GM18909 (cell line): ENCODE data around the gene MAP2K5.

ENCODE experiments used
- ATAC-seq: cut with Tn5 transposase; IDR thresholded peaks from one replicate; pipeline ENCODE4 v1.9.1; 2021; ENCODE audit warnings: mild to moderate bottlenecking; ENCODE audit not compliant: unreplicated experiment, poor library complexity

Gene MAP2K5

GRCh38 chr15:67818464-67818863 lies 276.0 kb downstream of the MAP2K5 start:
- ATAC-seq, result no peak

- ATAC-seq, result no peak
Measured at GRCh38 chr15:67819636-67820035, 277.1 kb downstream of the MAP2K5 start.

GRCh38 chr15:67820122-67820991 lies 277.9 kb downstream of the MAP2K5 start:
- no peak for ATAC-seq

- ATAC-seq, result no peak
Measured at GRCh38 chr15:67820992-67821783, 278.7 kb downstream of the MAP2K5 start.

- ATAC-seq, result no peak
Measured at GRCh38 chr15:67821784-67822440, 279.4 kb downstream of the MAP2K5 start.

GRCh38 chr15:67822537-67823313 lies 280.2 kb downstream of the MAP2K5 start:
- ATAC-seq, result no peak

- no peak for ATAC-seq
Measured at GRCh38 chr15:67823314-67824196, 281.1 kb downstream of the MAP2K5 start.

- no peak for ATAC-seq
Measured at GRCh38 chr15:67824197-67824968, 281.9 kb downstream of the MAP2K5 start.

- no peak for ATAC-seq
Measured at GRCh38 chr15:67824976-67825880, 282.7 kb downstream of the MAP2K5 start, which contains the start of gene SKOR1. TSS of gene SKOR1 (plus strand) at chr15:67825509. CDS start at chr15:67825603, 94 bp downstream.

GRCh38 chr15:67825881-67826716 lies 283.6 kb downstream of the MAP2K5 start:
- ATAC-seq, result no peak

GRCh38 chr15:67826717-67827561 lies 284.4 kb downstream of the MAP2K5 start:
- no peak for ATAC-seq

GRCh38 chr15:67827562-67828277 lies 285.2 kb downstream of the MAP2K5 start:
- no peak for ATAC-seq

GRCh38 chr15:67828278-67828968 lies 285.9 kb downstream of the MAP2K5 start:
- ATAC-seq, result no peak

- no peak for ATAC-seq
Measured at GRCh38 chr15:67828969-67829646, 286.6 kb downstream of the MAP2K5 start.
